A673 (cell line): ENCODE results near the gene TRIM29. TPM values are rescaled to one million over a fixed set of nuclear protein-coding genes. Genes with fewer than 3 reads are reported as not detected.

ENCODE experiments used
- BruUV-seq: library from RNA; stranded (reverse); fragments of 400-500 nt; replicated peaks from 2 replicates; lab custom pipeline; 2021; lab: Mats Ljungman, UMichigan
- CTCF ChIA-PET: fragments of 300-600 bp; sonication (Branson Sonifier 250); formaldehyde crosslinking; loops from one replicate; lab custom pipeline; 2022; ENCODE audit warnings: antibody characterized with exemption; lab: Charles Lee
- POLR2A ChIA-PET: fragments of 300-600 bp; sonication (Branson Sonifier 250); formaldehyde crosslinking; loops from one replicate; lab custom pipeline; 2022; ENCODE audit warnings: antibody characterized with exemption; ENCODE audit not compliant: low non-redundant PET; lab: Charles Lee
- DNase-seq: peaks from one replicate; pipeline ENCODE4 v3.0.0-alpha.2; 2015; ENCODE audit warnings: low spot score
- H3K27ac ChIP-seq: fragments of 200-600 bp; sonication (generic); 2 replicates; pipeline ENCODE4 v1.5.1; 2016; ENCODE audit warnings: mixed run types, low read depth, mild to moderate bottlenecking, mixed read lengths, antibody characterized with exemption, low read length; ENCODE audit not compliant: poor library complexity, severe bottlenecking
- H3K27me3 ChIP-seq: fragments of 200-600 bp; sonication (generic); replicated peaks from 2 replicates; pipeline ENCODE4 v1.6.1; 2017; ENCODE audit warnings: mixed run types, low read depth, mild to moderate bottlenecking, mixed read lengths, antibody characterized with exemption, low read length; ENCODE audit not compliant: insufficient read depth, poor library complexity
- H3K36me3 ChIP-seq: fragments of 200-600 bp; sonication (generic); 2 replicates; pipeline ENCODE4 v1.6.1; 2016; ENCODE audit warnings: mixed run types, mild to moderate bottlenecking, mixed read lengths, antibody characterized with exemption, low read length; ENCODE audit not compliant: insufficient read depth, poor library complexity, severe bottlenecking
- H3K4me1 ChIP-seq: fragments of 200-600 bp; sonication (generic); 2 replicates; pipeline ENCODE4 v1.6.1; 2017; ENCODE audit warnings: mixed run types, mild to moderate bottlenecking, mixed read lengths, antibody characterized with exemption, low read length; ENCODE audit not compliant: insufficient read depth, poor library complexity, severe bottlenecking
- H3K4me3 ChIP-seq: fragments of 200-600 bp; sonication (generic); 2 replicates; pipeline ENCODE4 v1.5.1; 2016; ENCODE audit warnings: low read depth, mixed run types, mild to moderate bottlenecking, mixed read lengths, low read length; ENCODE audit not compliant: poor library complexity, severe bottlenecking
- H3K9me3 ChIP-seq: fragments of 200-600 bp; sonication (generic); 2 replicates; pipeline ENCODE4 v1.6.1; 2016; ENCODE audit warnings: mixed run types, low read depth, mild to moderate bottlenecking, mixed read lengths, antibody characterized with exemption, low read length; ENCODE audit not compliant: poor library complexity, severe bottlenecking
- EZH2 ChIP-seq: fragments of 200-600 bp; sonication (generic); IDR thresholded peaks from 2 replicates; pipeline ENCODE4 v1.6.1; 2017; ENCODE audit warnings: borderline replicate concordance, low read depth, mild to moderate bottlenecking, mixed read lengths, antibody characterized with exemption, low read length; ENCODE audit not compliant: poor library complexity, severe bottlenecking
- intact Hi-C: fragments of 100-400 bp; cut with micrococcal nuclease; formaldehyde crosslinking; loops from one replicate; pipeline ENCODE4 v1.10.0; 2022; ENCODE audit not compliant: unreplicated experiment
- total RNA-seq: library from RNA; stranded (reverse); gene quantifications from 2 replicates; pipeline ENCODE4 v1.2.3, GENCODE V29; 2021
- TF ChIP-seq, protein P1 (sequence below): fragments of 300-800, 200-600 bp; sonication (generic); conservative IDR thresholded peaks from 2 replicates; pipeline ENCODE4 v1.5.1; 2017; ENCODE audit warnings: low read depth, mild to moderate bottlenecking, antibody characterized with exemption, low read length, moderate library complexity, mixed read lengths

TRIM29 gene
- total RNA-seq, 1 experiment from 2014 or later = not detected

DNA sequence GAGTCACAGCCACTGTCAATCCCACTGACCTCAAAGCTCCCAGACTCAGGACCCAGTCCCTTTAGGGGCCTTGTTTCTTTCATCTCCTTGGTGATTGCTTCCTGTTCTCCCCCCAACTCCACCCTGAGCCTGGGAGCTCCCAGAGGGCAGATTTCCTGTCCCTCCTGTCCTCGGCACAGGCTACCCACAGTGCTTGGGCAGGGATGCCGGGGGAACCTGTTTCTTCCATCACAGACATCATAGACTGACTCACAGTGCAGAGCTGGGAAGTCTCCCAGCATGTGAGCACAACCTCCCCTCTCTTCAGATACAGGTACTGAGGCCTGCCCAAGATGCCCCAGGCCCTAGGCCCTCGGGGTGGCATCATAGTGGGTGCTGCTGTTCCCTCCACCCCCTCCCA lies 16.6 kb downstream of the TRIM29 start:
- H3K4me3 ChIP-seq = no peak overlapping the region
- no peak overlapping the region for H3K27ac ChIP-seq
- POLR2A ChIA-PET = interaction anchor here (0.6 kb wide), 2 partner anchors 624 to 1224 kb away, joined by 3 to 5 read pairs; no protein-coding TSS in a partner anchor
- H3K36me3 ChIP-seq = no peaks in the 10 kb centered on the region
- CTCF ChIA-PET = interaction anchor here (0.6 kb wide), 1 partner anchor 122 kb away, joined by 3 read pairs; no protein-coding TSS in a partner anchor
- no peaks in the 10 kb centered on the region for H3K4me1 ChIP-seq
- intact Hi-C loops = no loop called here
- no peaks in the 10 kb centered on the region for H3K9me3 ChIP-seq
- TF ChIP-seq EZH2 = no peak
- TF ChIP-seq, protein P1, sequence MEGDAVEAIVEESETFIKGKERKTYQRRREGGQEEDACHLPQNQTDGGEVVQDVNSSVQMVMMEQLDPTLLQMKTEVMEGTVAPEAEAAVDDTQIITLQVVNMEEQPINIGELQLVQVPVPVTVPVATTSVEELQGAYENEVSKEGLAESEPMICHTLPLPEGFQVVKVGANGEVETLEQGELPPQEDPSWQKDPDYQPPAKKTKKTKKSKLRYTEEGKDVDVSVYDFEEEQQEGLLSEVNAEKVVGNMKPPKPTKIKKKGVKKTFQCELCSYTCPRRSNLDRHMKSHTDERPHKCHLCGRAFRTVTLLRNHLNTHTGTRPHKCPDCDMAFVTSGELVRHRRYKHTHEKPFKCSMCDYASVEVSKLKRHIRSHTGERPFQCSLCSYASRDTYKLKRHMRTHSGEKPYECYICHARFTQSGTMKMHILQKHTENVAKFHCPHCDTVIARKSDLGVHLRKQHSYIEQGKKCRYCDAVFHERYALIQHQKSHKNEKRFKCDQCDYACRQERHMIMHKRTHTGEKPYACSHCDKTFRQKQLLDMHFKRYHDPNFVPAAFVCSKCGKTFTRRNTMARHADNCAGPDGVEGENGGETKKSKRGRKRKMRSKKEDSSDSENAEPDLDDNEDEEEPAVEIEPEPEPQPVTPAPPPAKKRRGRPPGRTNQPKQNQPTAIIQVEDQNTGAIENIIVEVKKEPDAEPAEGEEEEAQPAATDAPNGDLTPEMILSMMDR = no peak
- BruUV-seq = no TSS peak
- H3K27me3 ChIP-seq = no peaks in the 10 kb centered on the region
- no peak for DNase-seq

DNA sequence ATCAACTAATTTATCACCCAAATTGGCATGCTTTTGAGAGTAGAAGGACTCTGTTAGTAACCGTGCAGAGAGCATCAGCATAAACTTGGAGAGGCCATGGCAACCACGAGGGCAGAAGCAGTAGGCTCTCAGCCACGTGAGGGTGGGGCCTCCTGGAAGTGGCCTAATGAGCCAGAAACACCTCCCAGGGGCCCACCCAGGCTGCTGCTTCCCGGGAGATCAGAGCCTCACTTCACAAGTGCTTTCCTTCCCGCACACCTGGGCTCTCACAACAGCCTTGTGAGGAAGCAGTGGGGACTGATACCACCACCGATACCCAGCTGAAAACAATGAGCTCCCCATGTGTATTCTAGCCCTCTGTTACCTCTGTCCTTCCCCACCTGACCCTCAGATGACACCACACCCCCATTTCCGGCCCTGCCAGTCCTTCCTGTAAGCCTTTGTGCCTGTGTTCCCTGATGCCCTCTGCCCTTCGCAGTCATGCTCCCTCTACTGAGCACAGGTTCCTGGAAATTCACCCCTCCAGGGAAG lies 17.0 kb downstream of the TRIM29 start:
- H3K36me3 ChIP-seq = no peaks in the 10 kb centered on the region
- H3K4me1 ChIP-seq = no peaks in the 10 kb centered on the region
- no peak for DNase-seq
- no peaks in the 10 kb centered on the region for H3K9me3 ChIP-seq
- intact Hi-C loops = no loop called here
- TF ChIP-seq, protein P1 = no peak
- TF ChIP-seq EZH2 = no peak
- H3K27me3 ChIP-seq = no peaks in the 10 kb centered on the region
- CTCF ChIA-PET = no interaction called here
- H3K27ac ChIP-seq = no peak overlapping the region
- H3K4me3 ChIP-seq = no peak overlapping the region
- BruUV-seq = no TSS peak
- POLR2A ChIA-PET = no interaction called here

DNA sequence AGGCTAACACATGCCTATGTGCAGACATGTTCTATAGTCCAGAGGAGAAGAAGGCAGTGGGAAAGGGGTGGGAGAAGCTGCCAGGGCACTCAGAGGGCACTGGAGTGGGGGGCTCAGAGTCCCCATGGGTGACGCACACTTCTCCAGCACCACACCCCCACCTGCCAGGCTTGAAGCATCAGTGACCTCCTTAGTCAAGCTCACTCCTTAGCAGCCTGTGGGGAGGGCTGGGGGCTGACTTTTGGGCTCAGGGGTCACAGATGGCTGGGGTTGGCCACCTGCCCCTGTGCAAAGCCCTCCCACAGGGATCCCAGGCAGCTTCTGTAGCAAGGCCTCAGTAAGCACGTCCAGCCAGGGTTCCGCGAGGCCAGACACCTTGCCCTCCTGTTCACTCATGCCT lies 18.8 kb downstream of the TRIM29 start:
- Histone ChIP-seq H3K4me1 (no peaks in the 10 kb centered on the region), H3K4me3 (no peak overlapping the region), H3K27ac (no peak overlapping the region), H3K9me3 (no peaks in the 10 kb centered on the region), H3K27me3 (peaks cover 5% of the 10 kb centered on the region), H3K36me3 (no peaks in the 10 kb centered on the region)
- BruUV-seq = no TSS peak
- intact Hi-C loops = no loop called here
- DNase-seq = no peak
- TF ChIP-seq, protein P1 = no peak
- no peak for TF ChIP-seq EZH2
- ChIA-PET POLR2A (no interaction called here), CTCF (no interaction called here)
